HFFc6 (cell line): ENCODE data around the gene ZFR. TPM values are rescaled to one million over a fixed set of nuclear protein-coding genes. Genes with fewer than 3 reads are reported as not detected.

Experiments used
- DNase-seq: peaks from one replicate; pipeline ENCODE4 v3.0.0-alpha.2; 2018
- H3K27ac Mint-ChIP-seq: 2 replicates; pipeline ENCODE4 v1.8.0; 2020; ENCODE audit warnings: mild to moderate bottlenecking, mixed read lengths
- H3K27me3 Mint-ChIP-seq: 2 replicates; pipeline ENCODE4 v1.8.0; 2021; ENCODE audit warnings: mild to moderate bottlenecking, moderate library complexity, mixed read lengths; ENCODE audit not compliant: insufficient read depth
- H3K36me3 Mint-ChIP-seq: 2 replicates; pipeline ENCODE4 v1.8.0; 2021; ENCODE audit warnings: low read depth, mixed read lengths
- H3K4me1 Mint-ChIP-seq: 2 replicates; pipeline ENCODE4 v1.8.0; 2020; ENCODE audit warnings: low read depth, mixed read lengths
- H3K4me3 Mint-ChIP-seq: 2 replicates; pipeline ENCODE4 v1.8.0; 2020; ENCODE audit warnings: mild to moderate bottlenecking, moderate library complexity, mixed read lengths
- H3K9me3 Mint-ChIP-seq: 2 replicates; pipeline ENCODE4 v1.8.0; 2020; ENCODE audit warnings: mild to moderate bottlenecking, mixed read lengths
- total RNA-seq, 6 experiments: library from RNA; stranded (reverse); fragmentation: NEBNext Ultra II Directional; extraction: Animal tissue kit (Norgen Biotek cat#: 25700); gene quantifications; 2 replicates in 1 of 6; 3 replicates in 5 of 6; pipeline ENCODE4 v1.2.3, GENCODE V29; 2021
- TF ChIP-seq, protein P1 (sequence below): fragments of 200-600 bp; sonication (generic); IDR thresholded peaks from 2 replicates; pipeline ENCODE4 v1.5.0; 2021; ENCODE audit warnings: antibody characterized with exemption, mild to moderate bottlenecking

ZFR gene
- total RNA-seq, 6 experiments from 2014 or later = 69.3 to 79.0 (median 75.9) TPM

DNA sequence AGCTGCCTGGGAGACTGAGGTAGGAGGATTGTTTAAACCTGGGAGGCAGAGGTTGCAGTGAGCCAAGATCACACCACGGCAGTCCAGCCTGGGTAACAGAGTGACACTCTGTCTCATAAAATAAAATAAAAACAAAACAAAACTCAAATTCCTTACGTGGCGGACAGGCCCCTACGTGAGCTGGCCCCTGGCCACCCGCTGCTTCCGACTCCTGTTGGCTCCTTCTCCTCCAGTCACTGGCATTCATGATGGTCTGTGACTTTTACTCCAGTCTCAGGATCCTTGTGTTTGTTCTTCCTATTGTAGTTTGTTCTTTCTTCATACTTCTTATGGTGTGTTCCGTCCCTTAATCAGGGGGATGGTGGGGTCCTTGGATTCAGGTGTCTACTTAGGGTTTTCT, 28.5 kb upstream of the ZFR start:
- Mint-ChIP-seq H3K4me3 (no peak overlapping the region), H3K27me3 (no peaks in the 10 kb centered on the region; the same call in 1 of the 2 replicates), H3K36me3 (no peaks in the 10 kb centered on the region), H3K27ac (no peak overlapping the region), H3K4me1 (no peaks in the 10 kb centered on the region), H3K9me3 (no peaks in the 10 kb centered on the region)
- TF ChIP-seq, protein P1, sequence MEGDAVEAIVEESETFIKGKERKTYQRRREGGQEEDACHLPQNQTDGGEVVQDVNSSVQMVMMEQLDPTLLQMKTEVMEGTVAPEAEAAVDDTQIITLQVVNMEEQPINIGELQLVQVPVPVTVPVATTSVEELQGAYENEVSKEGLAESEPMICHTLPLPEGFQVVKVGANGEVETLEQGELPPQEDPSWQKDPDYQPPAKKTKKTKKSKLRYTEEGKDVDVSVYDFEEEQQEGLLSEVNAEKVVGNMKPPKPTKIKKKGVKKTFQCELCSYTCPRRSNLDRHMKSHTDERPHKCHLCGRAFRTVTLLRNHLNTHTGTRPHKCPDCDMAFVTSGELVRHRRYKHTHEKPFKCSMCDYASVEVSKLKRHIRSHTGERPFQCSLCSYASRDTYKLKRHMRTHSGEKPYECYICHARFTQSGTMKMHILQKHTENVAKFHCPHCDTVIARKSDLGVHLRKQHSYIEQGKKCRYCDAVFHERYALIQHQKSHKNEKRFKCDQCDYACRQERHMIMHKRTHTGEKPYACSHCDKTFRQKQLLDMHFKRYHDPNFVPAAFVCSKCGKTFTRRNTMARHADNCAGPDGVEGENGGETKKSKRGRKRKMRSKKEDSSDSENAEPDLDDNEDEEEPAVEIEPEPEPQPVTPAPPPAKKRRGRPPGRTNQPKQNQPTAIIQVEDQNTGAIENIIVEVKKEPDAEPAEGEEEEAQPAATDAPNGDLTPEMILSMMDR = no peak
- no peak for DNase-seq

DNA sequence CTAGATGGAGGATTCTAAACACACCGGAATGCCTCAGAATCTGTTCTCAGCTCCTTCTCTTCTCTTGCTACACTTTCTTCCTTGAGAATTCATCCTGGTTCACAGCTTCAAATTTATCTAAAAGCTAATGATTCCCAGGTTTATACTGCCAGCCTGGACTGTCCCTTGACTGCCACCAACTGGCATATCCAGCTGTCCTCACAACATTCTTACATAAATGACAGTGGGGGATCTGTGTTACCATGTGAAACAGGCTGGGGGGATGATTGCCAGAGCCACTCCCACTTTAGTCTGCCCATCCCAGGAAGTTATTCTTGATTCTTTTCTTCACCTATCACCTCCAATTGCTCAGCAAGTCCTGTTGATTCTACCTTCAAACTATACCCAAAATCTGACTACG, 27.2 kb upstream of the ZFR start:
- H3K27me3 Mint-ChIP-seq = no peaks in the 10 kb centered on the region; the same call in 1 of the 2 replicates
- no peaks in the 10 kb centered on the region for H3K9me3 Mint-ChIP-seq

DNA sequence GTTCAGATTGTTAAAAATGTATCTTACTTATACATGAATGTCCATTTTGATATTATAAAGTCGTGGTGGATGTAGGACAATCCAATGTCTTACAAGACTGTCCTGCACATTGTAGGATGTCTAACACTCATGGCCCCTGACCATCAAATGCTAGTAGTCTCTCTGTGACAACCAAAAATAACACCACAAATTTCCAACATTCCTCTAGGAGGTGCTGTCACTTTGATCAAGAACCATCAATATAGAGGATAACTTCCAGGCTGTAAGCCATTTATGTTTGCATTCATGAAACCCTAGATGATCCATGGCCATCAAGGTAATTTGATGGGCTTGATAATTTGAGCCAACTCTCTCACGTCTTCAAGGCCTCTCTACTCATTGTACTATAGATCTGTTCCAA, 20.5 kb upstream of the ZFR start:
- Mint-ChIP-seq H3K27me3 (no peaks in the 10 kb centered on the region), H3K27ac (no peak overlapping the region), H3K9me3 (no peaks in the 10 kb centered on the region), H3K4me3 (no peak overlapping the region), H3K36me3 (no peaks in the 10 kb centered on the region), H3K4me1 (peaks cover 30% of the 10 kb centered on the region)
- TF ChIP-seq, protein P1 = peak; percentile 35; the same call in 1 of the 2 replicates
- no peak for DNase-seq

More for the DNA sequence above, 27.2 kb upstream of the ZFR start:
- H3K27ac Mint-ChIP-seq = no peak overlapping the region
- no peak for DNase-seq
- TF ChIP-seq, protein P1 = peak; percentile 25; the same call in 1 of the 2 replicates
- H3K4me3 Mint-ChIP-seq = no peak overlapping the region
- H3K36me3 Mint-ChIP-seq = no peaks in the 10 kb centered on the region
- H3K4me1 Mint-ChIP-seq = no peaks in the 10 kb centered on the region

DNA sequence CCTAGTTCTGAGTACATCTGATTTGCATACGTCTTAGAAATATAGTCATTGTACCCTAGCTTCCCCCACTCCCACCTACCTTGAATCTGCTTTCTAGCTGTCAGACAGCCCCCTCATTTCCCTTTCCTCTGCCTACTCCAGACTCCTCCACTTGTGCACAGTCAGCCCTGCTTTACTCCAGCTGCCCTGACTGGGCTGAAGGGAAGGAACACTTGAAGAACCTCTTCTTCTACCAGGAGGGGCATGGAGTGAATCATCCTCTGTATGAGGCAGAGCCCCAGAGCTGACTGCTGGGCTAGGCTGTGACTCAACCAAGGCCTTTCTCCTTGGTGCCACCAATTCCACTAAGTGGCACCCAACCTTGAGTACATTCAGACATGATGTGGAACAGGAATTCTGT, 18.1 kb upstream of the ZFR start:
- peak; percentile 81 for DNase-seq
- Mint-ChIP-seq H3K27me3 (no peaks in the 10 kb centered on the region), H3K4me3 (peak overlapping the region; percentile 38), H3K4me1 (peaks cover 30% of the 10 kb centered on the region), H3K9me3 (no peaks in the 10 kb centered on the region), H3K36me3 (0 out of 2 replicates have a peak, but pooled peaks cover 5% of the 10 kb centered on the region), H3K27ac (peak overlapping the region; percentile 84)
- TF ChIP-seq, protein P1 = no peak

DNA sequence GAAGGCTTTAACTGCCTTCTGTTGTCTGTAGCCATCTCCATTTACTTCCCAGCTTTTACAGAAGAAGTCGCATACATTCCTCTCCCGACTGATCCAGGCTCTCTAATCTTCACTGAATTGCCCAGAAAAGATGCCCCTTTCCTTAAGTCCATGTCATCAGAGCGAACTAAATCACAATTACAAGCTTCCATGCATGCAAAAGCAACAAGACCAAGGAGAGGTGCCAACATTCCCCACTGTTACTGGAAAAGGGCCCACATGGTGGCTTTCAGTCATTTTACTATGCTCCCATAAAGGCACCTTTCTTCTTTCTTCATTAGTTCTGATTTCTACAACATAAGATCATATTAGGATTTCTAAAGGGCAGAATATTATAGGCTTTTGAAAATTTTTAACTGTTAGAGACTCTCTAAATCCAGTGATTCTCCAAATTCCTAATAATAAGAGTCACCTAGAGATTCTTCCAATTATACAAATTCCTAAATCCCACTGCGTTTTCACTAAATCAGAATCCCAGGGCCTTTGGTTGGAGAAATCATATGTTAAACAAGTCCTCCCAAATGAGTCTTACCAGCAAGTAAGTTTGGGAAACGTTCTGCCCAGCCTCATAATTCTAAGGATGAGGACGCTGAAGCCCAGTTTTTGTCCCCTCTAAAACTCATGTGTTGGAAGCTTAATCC, 17.0 kb upstream of the ZFR start:
- H3K9me3 Mint-ChIP-seq = no peaks in the 10 kb centered on the region
- peak; percentile 39 for DNase-seq

More for the DNA sequence above, 17.0 kb upstream of the ZFR start:
- Mint-ChIP-seq H3K4me3 (no peak overlapping the region), H3K36me3 (0 out of 2 replicates have a peak, but pooled peaks cover 5% of the 10 kb centered on the region), H3K27me3 (peaks cover 4% of the 10 kb centered on the region), H3K4me1 (peaks cover 30% of the 10 kb centered on the region), H3K27ac (peak overlapping the region; percentile 36)
- TF ChIP-seq, protein P1 = no peak
